ENCODE data around the gene PNPLA7.

DNA sequence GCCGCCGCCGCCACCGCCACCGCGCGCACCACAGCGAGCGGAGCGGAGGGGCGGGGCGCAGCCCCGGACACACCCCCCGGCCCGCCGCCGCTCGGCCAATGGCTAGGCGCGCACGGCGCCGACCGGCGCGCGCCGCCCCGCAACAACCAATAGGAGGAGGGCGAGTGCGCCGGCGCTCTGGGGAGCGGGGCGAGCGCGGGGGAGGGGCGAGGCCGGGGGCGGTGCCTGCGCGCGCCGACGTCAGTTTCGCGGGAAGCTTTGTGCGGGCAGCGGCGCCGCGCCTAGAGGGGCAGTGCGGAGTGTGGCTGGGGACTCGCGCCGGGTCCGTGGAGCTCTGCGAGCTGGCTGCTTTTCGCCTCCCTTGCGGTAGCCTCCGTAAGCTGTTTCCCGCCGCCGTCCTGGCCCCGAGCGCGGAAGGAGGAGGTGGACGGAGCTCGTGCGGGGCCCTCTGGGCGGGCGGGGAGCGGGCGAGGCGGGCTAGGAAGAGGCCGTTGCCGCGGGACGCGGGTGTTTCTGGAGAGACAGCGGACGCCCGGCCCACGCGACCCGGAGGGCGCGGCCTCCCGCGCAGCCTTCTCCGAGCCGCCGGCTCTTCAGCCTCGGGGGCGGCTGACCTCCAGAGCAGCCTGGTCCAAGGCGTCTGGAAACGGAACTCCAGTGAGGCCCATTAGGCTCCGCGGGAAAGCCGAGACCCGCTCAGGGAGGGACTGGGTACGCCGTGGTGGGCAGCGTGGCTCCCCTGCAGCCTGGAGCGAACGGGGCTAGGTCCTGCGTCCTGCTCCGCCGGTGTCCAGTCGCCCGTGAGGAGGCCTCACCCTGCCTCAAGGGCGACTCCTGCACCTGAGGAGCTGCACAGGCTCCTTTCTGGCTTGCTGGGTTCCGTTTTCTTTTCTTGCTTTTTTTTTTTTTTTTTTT is 40.5 kb upstream of the PNPLA7 start, which contains the start of gene ZMYND19:
- TF ChIP-seq POLR2AphosphoS5 (IDR thresholded peaks at IDR 0.05) (peak in 2 of 3 donors; percentile 39 to 46), POLR2A (IDR thresholded peaks at IDR 0.05) (no peak), EP300 (IDR thresholded peaks at IDR 0.05) (no peak)
- TF ChIP-seq, protein P1, sequence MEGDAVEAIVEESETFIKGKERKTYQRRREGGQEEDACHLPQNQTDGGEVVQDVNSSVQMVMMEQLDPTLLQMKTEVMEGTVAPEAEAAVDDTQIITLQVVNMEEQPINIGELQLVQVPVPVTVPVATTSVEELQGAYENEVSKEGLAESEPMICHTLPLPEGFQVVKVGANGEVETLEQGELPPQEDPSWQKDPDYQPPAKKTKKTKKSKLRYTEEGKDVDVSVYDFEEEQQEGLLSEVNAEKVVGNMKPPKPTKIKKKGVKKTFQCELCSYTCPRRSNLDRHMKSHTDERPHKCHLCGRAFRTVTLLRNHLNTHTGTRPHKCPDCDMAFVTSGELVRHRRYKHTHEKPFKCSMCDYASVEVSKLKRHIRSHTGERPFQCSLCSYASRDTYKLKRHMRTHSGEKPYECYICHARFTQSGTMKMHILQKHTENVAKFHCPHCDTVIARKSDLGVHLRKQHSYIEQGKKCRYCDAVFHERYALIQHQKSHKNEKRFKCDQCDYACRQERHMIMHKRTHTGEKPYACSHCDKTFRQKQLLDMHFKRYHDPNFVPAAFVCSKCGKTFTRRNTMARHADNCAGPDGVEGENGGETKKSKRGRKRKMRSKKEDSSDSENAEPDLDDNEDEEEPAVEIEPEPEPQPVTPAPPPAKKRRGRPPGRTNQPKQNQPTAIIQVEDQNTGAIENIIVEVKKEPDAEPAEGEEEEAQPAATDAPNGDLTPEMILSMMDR (IDR thresholded peaks at IDR 0.05): no peak

All from suprapubic skin (tissue), 4 donors.